Esophagus muscularis mucosa (tissue), 4 donors: ENCODE data around the gene SERPINB12.

Experiments
- EP300 ChIP-seq: sonication (generic); formaldehyde crosslinking; IDR thresholded peaks from one replicate; pipeline ENCODE4 v1.6.1; 2017; ENCODE audit warnings: antibody characterized with exemption
- POLR2AphosphoS5 ChIP-seq, 2 donors: sonication (generic); formaldehyde crosslinking; IDR thresholded peaks; one replicate each; pipeline ENCODE4 v1.6.1; 2017; ENCODE audit warnings: antibody characterized with exemption in 2 of 2
- TF ChIP-seq, protein P1 (sequence below), 3 experiments: fragments of 200-600 bp in 2 of 3; fragments of 450-650 bp in 1 of 3; sonication (generic) in 2 of 3; IDR thresholded peaks; one replicate each; pipeline ENCODE4 v1.5.1; 2017 to 2019; ENCODE audit warnings: antibody characterized with exemption in 3 of 3, mild to moderate bottlenecking in 2 of 3, moderate library complexity in 1 of 3

DNA sequence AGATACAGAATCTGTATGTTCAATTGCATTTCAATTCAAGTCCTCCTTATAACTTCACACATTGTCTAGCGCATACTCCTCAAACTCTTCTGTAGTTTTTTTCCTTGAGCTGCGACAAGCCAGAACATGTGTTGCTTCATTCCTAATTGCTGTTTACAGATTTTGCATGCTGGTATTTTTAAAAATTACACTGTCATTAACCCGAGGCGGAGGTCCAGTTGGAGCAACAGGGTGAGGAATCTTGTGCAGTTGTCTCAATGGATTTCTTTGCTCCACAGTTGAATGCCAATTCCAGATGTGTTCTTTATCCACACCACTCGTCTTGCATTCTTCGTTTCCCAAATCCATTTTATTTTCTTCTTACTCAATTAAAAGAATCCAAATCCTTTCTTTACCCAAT, 28.6 kb downstream of the SERPINB12 start:
- TF ChIP-seq, protein P1, sequence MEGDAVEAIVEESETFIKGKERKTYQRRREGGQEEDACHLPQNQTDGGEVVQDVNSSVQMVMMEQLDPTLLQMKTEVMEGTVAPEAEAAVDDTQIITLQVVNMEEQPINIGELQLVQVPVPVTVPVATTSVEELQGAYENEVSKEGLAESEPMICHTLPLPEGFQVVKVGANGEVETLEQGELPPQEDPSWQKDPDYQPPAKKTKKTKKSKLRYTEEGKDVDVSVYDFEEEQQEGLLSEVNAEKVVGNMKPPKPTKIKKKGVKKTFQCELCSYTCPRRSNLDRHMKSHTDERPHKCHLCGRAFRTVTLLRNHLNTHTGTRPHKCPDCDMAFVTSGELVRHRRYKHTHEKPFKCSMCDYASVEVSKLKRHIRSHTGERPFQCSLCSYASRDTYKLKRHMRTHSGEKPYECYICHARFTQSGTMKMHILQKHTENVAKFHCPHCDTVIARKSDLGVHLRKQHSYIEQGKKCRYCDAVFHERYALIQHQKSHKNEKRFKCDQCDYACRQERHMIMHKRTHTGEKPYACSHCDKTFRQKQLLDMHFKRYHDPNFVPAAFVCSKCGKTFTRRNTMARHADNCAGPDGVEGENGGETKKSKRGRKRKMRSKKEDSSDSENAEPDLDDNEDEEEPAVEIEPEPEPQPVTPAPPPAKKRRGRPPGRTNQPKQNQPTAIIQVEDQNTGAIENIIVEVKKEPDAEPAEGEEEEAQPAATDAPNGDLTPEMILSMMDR (IDR thresholded peaks at IDR 0.05), result no peak
- TF ChIP-seq POLR2AphosphoS5 (IDR thresholded peaks at IDR 0.05) (no peak), EP300 (no peak)
